Keratinocyte (primary cell): ENCODE data around the gene GRAMD4. TPM values are rescaled to one million over a fixed set of nuclear protein-coding genes. Genes with fewer than 3 reads are reported as not detected.
"Not testable (repeated sequence)": the region's sequence is repeated elsewhere in the genome, so short reads cannot be mapped to it uniquely, and the experiment has no call there.

ENCODE experiments used
- DNase-seq: peaks from one replicate; pipeline ENCODE4 v3.0.0-alpha.2; 2011; ENCODE audit warnings: low read depth, missing footprints, low spot score
- FAIRE-seq: peaks from 2 replicates; lab custom pipeline; 2011; peaks lifted over from hg19 to GRCh38; lab: Jason Lieb, UNC
- H2AFZ ChIP-seq: 2 replicates; pipeline ENCODE4 v1.6.0; 2012; ENCODE audit warnings: low read length, control low read depth, inconsistent platforms; ENCODE audit not compliant: control insufficient read depth
- H3K27ac ChIP-seq: 2 replicates; pipeline ENCODE4 v1.5.1; 2011; ENCODE audit warnings: low read length; ENCODE audit not compliant: control insufficient read depth, insufficient read depth
- H3K27me3 ChIP-seq: 3 replicates; pipeline ENCODE4 v1.6.0; 2011; ENCODE audit warnings: low read length; ENCODE audit not compliant: control insufficient read depth, insufficient read depth; ENCODE audit errors: extremely low read depth
- H3K36me3 ChIP-seq, 2 experiments: 2 replicates in 1 of 2; 3 replicates in 1 of 2; pipeline ENCODE4 v1.5.1; 2011; ENCODE audit warnings: low read length in 2 of 2, mild to moderate bottlenecking in 1 of 2; ENCODE audit not compliant: control insufficient read depth in 2 of 2, insufficient read depth in 2 of 2; ENCODE audit errors: extremely low read depth in 1 of 2
- H3K4me1 ChIP-seq: 3 replicates; pipeline ENCODE4 v1.5.1; 2011; ENCODE audit warnings: low read length; ENCODE audit not compliant: control insufficient read depth, insufficient read depth; ENCODE audit errors: extremely low read depth
- H3K4me2 ChIP-seq: 3 replicates; pipeline ENCODE4 v1.6.0; 2011; ENCODE audit warnings: low read depth, low read length; ENCODE audit not compliant: control insufficient read depth, insufficient read depth; ENCODE audit errors: extremely low read depth
- H3K4me3 ChIP-seq, 3 experiments: fragments of 200-600 bp in 1 of 3; sonication (generic) in 1 of 3; 2 replicates in 2 of 3; 3 replicates in 1 of 3; pipeline ENCODE4 v1.5.1; 2011 to 2016; ENCODE audit warnings: low read length in 3 of 3, mild to moderate bottlenecking in 3 of 3, control low read depth in 2 of 3, inconsistent platforms in 1 of 3, low read depth in 1 of 3, mixed read lengths in 1 of 3, mixed run types in 1 of 3, moderate library complexity in 1 of 3; ENCODE audit not compliant: control insufficient read depth in 2 of 3, insufficient read depth in 2 of 3; ENCODE audit errors: extremely low read depth in 1 of 3
- H3K79me2 ChIP-seq: 2 replicates; pipeline ENCODE4 v1.6.0; 2012; ENCODE audit warnings: low read length; ENCODE audit not compliant: control insufficient read depth, insufficient read depth
- H3K9ac ChIP-seq: 3 replicates; pipeline ENCODE4 v1.6.0; 2011; ENCODE audit warnings: low read length; ENCODE audit not compliant: control insufficient read depth, insufficient read depth; ENCODE audit errors: extremely low read depth
- H3K9me1 ChIP-seq: 3 replicates; pipeline ENCODE4 v1.6.0; 2011; ENCODE audit warnings: low read length; ENCODE audit not compliant: control insufficient read depth, insufficient read depth; ENCODE audit errors: extremely low read depth
- H3K9me3 ChIP-seq: 2 replicates; pipeline ENCODE4 v1.5.1; 2012; ENCODE audit warnings: low read depth, low read length; ENCODE audit not compliant: control insufficient read depth
- H4K20me1 ChIP-seq: 3 replicates; pipeline ENCODE4 v1.6.0; 2011; ENCODE audit warnings: low read length; ENCODE audit not compliant: control insufficient read depth, insufficient read depth; ENCODE audit errors: extremely low read depth
- EZH2 ChIP-seq: IDR thresholded peaks from one replicate; pipeline ENCODE4 v1.6.1; 2012; ENCODE audit warnings: inconsistent platforms, mild to moderate bottlenecking, low read length, moderate library complexity
- dilution Hi-C: fragments of 300-500 bp; cut with MboI; formaldehyde crosslinking; loops from one replicate; pipeline ENCODE4 v1.7.0; 2020; ENCODE audit warnings: low sequenced_read_pairs; ENCODE audit not compliant: extremely low pct_ligation_motif_present
- polyA plus RNA-seq, 5 experiments: library from polyadenylated mRNA; depleted of rRNA in 3 of 5; stranded (reverse) in 3 of 5; stranded (forward) in 1 of 5; unstranded in 1 of 5; fragments of >200 nt; gene quantifications; 1 replicate in 1 of 5; 2 replicates in 3 of 5; 3 replicates in 1 of 5; pipeline versions ENCODE4 v1.2.1 to v1.2.3, GENCODE V29; 2011 to 2012; ENCODE audit warnings: missing spikeins in 2 of 5, low read depth in 1 of 5, low replicate concordance in 1 of 5
- TF ChIP-seq, protein P1 (sequence below), 3 experiments: IDR thresholded peaks in 1 of 3; conservative IDR thresholded peaks in 1 of 3; optimal IDR thresholded peaks in 1 of 3; 2 replicates in 2 of 3; 3 replicates in 1 of 3; pipeline versions ENCODE3 to v1.5.1; 2011; ENCODE audit warnings: low read length in 3 of 3, mild to moderate bottlenecking in 3 of 3, moderate library complexity in 2 of 3, control low read depth in 1 of 3, inconsistent platforms in 1 of 3; ENCODE audit not compliant: insufficient read depth in 2 of 3; ENCODE audit errors: extremely low read depth in 1 of 3

GRAMD4 gene
- polyA plus RNA-seq, 1 donor (not counting 4 experiments of a cell fraction or from before 2014, with no cell fraction given): 17.3 TPM

DNA sequence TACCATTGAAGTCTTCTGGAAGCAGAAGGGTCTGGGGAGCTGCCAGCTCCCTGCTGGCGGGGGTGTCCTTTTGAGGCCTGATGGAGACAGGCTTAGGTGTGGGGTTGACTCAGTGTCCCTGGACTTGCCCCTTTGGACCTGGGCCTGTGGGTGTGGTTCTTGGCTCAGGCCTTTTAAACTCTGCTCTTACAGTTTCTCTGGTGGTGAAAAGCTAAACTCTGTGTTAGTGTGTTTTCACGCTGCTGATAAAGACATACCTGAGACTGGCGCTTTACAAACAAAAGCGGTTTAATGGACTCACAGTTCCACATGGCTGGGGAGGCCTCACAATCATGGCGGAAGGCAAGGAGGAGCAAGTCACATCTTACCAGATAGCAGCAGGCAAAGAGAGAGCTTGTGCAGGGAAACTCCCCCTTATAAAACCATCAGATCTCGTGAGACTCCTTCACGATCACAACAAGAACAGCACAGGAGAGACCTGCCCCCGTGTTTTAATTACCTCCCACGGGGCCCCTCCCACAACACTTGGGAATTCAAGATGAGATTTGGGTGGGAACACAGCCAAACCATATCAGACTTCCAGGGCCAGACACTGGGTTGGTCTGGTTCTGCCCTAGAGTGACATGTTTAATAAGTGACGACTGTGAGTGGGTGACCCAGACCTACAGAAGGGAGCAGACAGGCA is 26.5 kb downstream of the GRAMD4 start:
- H3K9me3 ChIP-seq: no peaks in the 10 kb centered on the region
- no peak overlapping the region for H2AFZ ChIP-seq
- H3K36me3 ChIP-seq: no peaks in the 10 kb centered on the region
- no peaks in the 10 kb centered on the region for H3K27me3 ChIP-seq
- H3K27ac ChIP-seq: no peak overlapping the region
- H3K79me2 ChIP-seq: no peaks in the 10 kb centered on the region
- no peaks in the 10 kb centered on the region for H3K4me1 ChIP-seq
- FAIRE-seq (no peak), DNase-seq (no peak)
- no peak overlapping the region for H3K4me2 ChIP-seq
- TF ChIP-seq EZH2: no peak
- TF ChIP-seq, protein P1, sequence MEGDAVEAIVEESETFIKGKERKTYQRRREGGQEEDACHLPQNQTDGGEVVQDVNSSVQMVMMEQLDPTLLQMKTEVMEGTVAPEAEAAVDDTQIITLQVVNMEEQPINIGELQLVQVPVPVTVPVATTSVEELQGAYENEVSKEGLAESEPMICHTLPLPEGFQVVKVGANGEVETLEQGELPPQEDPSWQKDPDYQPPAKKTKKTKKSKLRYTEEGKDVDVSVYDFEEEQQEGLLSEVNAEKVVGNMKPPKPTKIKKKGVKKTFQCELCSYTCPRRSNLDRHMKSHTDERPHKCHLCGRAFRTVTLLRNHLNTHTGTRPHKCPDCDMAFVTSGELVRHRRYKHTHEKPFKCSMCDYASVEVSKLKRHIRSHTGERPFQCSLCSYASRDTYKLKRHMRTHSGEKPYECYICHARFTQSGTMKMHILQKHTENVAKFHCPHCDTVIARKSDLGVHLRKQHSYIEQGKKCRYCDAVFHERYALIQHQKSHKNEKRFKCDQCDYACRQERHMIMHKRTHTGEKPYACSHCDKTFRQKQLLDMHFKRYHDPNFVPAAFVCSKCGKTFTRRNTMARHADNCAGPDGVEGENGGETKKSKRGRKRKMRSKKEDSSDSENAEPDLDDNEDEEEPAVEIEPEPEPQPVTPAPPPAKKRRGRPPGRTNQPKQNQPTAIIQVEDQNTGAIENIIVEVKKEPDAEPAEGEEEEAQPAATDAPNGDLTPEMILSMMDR (optimal IDR thresholded peaks at IDR 0.05 in 1 of 3, IDR thresholded peaks at IDR 0.05 in 1 of 3, conservative IDR thresholded peaks at IDR 0.05 in 1 of 3; ENCODE audit: extremely low read depth in 1 of 3, insufficient read depth in 2 of 3, low read length in 3 of 3): no peak
- dilution Hi-C loops: no loop called here
- H3K9me1 ChIP-seq: no peaks in the 10 kb centered on the region
- H3K4me3 ChIP-seq: no peak overlapping the region
- peaks cover 9% of the 10 kb centered on the region for H4K20me1 ChIP-seq
- H3K9ac ChIP-seq: no peak overlapping the region

- H3K4me3 ChIP-seq, H2AFZ ChIP-seq, H3K4me1 ChIP-seq, H3K36me3 ChIP-seq, H3K79me2 ChIP-seq, H3K9me1 ChIP-seq, H3K4me2 ChIP-seq, DNase-seq, H3K9me3 ChIP-seq, FAIRE-seq, dilution Hi-C loops, H3K9ac ChIP-seq, H3K27me3 ChIP-seq, H3K27ac ChIP-seq: not testable (repeated sequence)
- peaks cover 14% of the 10 kb centered on the region for H4K20me1 ChIP-seq
Measured at GRCh38 chr22:46648225-46648820, 28.1 kb downstream of the GRAMD4 start.
